ENCODE measurements around the gene USH1G.
A peak's percentile ranks its signal among the peaks of the same experiment; 100 is the strongest.

The USH1G gene

DNA sequence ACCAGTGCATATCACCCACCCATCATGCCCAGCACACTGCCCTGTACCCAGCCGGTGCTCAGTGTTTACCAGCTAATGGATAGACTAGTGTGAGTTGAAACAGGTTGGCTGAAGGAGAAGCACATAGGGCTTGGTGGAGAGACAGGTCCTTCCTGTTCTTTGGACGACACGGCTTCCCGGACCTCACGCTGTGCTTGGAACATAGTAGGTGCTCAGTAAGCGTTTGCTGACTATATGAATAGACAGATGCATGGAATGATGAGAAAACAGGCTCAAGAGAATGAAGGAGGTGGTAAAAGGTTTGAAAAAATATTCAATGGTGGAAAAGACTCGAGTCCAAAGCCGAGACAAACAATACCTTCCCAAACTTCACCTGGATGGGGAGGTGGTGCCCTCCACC lies 22.8 kb downstream of the USH1G start:
- DNase-seq = no peak

GRCh38 chr17:74898376-74898946 lies 24.6 kb downstream of the USH1G start:
- no peak for DNase-seq

GRCh38 chr17:74893936-74894671 lies 29.0 kb downstream of the USH1G start:
- DNase-seq = no peak

GRCh38 chr17:74892974-74893911 lies 29.8 kb downstream of the USH1G start, which contains the start of gene FADS6:
Gene FADS6 (minus strand): TSS chr17:74893633. CDS start chr17:74893595, 38 bp downstream.
- DNase-seq = no peak

GRCh38 chr17:74892013-74892841 lies 30.8 kb downstream of the USH1G start:
- no peak for DNase-seq

GRCh38 chr17:74890554-74890953 lies 32.5 kb downstream of the USH1G start:
- DNase-seq = no peak

DNA sequence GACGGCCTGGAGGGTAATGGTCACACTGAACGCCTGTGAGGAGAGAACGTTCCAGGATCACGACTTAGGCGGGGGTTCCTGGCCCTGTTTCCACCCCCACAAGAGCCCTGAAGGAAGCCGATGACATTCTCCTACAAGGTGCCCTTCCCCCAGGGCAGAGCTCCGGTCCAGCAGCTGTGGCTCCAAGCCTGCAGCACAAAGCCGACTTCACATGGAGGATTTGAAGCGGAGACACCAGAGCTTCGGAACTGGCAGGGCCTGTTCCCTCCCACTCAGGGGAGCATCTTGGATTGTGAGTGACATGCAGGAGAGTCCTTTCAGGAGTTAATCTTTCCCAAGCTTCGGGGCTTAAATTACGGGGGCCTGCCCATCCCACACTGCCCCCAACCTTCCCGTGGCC lies 34.6 kb downstream of the USH1G start:
- DNase-seq = no peak

DNA sequence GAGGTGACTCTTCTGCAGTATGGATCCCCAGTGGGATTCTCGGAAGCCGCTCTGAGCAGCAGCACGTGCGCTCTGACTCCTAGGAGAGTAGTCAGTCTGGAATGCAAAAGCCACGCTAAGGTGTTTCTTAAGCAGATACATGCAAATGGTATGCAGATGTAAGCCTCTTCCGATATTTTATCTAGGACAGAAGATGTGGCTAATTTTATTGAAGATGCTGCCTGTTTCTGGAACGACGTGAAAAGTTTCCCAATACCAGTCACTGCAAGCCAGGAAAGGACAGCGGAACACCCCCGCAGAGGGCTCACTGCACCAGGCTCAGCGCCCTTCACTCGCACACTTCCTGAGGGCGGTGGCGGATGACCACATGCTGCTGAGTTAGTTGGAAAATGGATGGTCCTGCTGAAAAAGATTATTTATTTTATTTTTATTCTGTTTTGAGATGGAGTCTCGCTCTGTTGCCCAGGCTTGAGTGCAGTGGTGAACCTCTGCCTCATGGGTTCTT lies 39.8 kb downstream of the USH1G start:
- DNase-seq = no peak

- DNase-seq = no peak
Observed at GRCh38 chr17:74882517-74883240, 40.4 kb downstream of the USH1G start.

DNA sequence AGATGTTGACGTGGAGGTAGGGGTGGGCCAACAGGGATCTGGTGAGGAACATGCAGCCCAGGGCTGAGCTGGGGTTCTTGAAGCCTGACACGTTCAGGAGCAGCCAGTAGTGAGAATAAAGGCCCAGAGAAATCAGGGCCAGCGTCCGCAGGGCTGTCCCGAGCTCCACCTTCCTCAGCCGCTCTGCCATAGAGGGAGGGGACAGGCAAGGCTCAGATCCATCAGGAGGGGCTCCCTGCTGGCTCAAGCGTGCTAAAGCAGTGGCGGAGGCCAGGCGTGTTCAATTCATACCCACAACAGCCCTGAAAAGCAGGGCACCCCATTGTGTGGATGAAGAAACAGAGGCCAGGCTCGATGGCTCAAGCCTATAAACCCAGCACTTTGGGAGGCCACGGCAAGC lies 42.0 kb downstream of the USH1G start:
- no peak for DNase-seq

GRCh38 chr17:74879308-74879707 lies 43.7 kb downstream of the USH1G start:
- DNase-seq = no peak

- DNase-seq = no peak
Observed at GRCh38 chr17:74878658-74879057, 44.4 kb downstream of the USH1G start.

DNA sequence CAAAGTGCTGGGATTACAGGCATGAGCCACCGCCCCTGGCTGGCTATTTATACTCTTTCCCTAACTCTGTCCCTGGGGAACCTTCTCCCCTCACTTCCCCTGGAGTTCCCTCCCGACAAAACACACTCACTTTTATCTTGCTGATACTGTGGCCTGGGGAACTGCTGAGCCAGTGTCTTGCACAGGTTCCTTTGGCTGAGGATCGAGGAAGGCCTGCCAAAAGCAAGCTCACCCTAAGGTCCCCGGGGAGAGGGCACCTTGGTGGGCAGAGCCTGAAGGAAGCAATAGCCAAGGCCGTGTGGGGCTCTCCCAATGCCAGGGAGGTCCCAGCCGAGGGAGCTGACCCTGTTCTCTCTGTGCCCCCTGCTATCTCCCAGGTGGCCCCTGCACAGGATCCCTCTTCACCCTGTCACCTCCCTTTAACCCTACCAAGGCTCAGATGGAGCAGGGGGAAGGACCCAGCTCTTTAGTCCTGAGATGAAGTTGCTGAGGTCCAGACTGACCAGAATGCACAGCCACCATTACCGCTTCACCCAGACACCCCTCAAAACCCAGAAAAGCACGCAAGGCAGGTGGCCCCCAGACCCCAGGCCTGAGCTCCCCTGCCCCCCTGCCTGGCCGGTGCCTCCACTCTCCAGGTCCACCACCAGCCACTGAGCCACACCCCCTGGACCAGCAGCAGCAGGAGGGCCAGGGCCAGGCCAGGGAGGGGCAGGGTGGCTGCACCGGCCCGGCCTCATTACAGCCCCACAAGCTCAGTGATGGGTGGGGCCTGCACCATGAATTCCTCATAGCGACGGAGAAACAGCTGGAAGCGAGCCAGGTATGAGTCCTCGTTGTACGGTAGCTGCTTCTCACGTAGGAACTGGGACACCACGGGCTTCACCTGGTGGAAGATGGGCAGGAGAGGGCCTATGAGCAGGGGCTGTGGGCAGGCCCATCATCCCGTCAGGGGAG lies 45.2 kb downstream of the USH1G start:
- DNase-seq = no peak

DNA sequence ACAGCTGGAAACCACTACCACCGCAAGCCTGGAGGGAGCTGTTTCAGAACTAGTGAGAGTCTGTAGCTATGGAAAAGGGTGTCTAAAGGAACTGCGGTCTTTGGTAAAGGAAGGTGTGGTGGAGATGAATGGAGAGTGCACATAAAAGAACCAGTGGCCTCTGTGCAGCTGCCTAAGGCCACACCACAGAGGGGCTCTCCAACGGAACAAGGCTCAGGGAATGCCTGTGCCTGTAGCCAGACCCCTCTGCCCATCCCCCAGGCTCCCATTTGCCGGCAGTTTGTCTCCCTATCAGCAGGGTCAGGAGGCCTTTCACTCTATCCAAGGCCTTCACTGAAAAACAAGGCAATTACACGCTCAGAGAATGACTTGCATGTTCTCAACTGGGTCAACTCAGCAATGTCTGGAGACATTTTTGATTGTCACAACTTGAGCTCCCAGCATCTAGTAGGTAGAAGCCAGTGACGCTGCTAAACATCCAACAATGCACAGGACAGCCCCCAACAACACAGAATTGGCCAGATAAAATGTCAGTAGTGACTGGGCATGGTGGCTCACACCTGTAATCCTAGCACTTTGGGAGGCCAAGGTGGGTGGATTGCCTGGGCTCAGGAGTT lies 47.0 kb downstream of the USH1G start:
- DNase-seq = no peak

- peak; percentile 12 for DNase-seq
Observed at GRCh38 chr17:74875155-74875976, 47.7 kb downstream of the USH1G start.

DNA sequence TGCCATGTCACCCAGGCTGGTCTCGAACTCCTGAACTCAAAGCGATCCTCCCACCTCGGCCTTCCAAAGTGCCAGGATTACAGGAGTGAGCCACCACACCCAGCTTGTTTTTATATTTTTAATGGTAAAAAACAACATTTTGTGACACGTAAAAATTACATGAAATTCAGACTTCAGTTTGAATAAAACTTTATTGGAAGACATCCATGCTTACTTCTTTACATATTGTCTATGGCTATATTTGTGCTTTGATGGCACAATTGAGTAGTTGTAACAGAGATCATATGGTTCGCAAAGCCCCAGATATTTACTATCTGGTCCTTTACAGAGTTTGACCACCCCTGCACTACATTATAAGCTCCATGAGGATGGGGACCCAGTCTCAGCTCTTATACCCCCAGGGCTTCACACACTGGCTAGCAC lies 48.4 kb downstream of the USH1G start:
- DNase-seq = no peak

- no peak for DNase-seq
Observed at GRCh38 chr17:74873874-74874614, 49.0 kb downstream of the USH1G start.

Measured in activated CD4-positive, alpha-beta T cell treated with anti-CD3 and anti-CD28 coated beads, Interleukin-10, Interleukin-2, amounts not matched to agents 100 ng/mL and 50 ng/mL, durations not matched to agents 16 hours and 8 hours (primary cell).